Femur (tissue), 1 donor: ENCODE results near the gene SCNM1.
A peak's percentile ranks its signal among the peaks of the same experiment; 100 is the strongest.

ENCODE experiments used
- DNase-seq: peaks from one replicate; pipeline ENCODE4 v3.0.0-alpha.2; 2017

SCNM1 gene, protein sequence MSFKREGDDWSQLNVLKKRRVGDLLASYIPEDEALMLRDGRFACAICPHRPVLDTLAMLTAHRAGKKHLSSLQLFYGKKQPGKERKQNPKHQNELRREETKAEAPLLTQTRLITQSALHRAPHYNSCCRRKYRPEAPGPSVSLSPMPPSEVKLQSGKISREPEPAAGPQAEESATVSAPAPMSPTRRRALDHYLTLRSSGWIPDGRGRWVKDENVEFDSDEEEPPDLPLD

DNA sequence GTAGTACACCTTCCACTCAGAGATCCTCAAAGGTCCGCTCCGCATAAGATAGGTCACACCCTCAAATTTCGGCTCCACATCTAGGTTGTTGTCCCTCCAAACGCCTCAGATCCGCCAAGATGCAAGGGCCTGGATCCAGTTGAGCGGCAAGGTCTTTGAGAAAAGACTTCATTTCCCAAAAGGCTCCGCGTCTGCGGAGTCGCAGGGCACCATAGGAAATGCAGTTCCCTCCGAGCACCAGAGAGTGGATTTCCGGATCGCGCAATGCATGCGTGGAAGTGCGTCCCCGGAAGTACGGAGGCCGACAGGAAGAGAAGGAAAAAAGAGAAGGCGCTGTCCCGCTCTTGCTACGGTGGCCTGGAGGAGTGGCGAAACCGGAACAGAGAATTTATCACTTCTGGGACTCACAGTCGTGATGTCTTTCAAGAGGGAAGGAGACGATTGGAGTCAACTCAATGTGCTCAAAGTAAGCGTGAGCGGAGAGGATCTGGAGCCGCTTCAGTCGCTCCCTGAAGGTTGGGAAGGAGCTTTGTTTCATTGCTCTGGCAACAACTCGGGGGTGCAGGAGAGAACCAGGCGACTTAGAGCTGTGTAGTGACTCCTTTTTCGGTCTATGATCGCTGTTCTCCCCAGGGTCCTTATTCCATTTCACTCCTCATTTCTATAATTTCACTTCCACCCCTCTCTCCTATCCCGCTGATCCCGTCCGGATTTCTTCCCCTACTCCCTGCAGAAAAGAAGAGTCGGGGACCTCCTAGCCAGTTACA lies at the start of gene SCNM1, which contains the start of gene LYSMD1:
Gene SCNM1, plus strand, starts transcription at position 407 of the 767 bp plus-strand sequence. Its CDS starts 9 bp downstream, at position 416.
Gene LYSMD1, minus strand, starts transcription at position 165 of the 767 bp plus-strand sequence. CDS start 644 bp downstream, outside the sequence.
- peak; percentile 99 for DNase-seq

- no peak for DNase-seq
Observed at GRCh38 chr1:151124763-151125403, 41.1 kb upstream of the SCNM1 start.

GRCh38 chr1:151128800-151129199 lies 37.1 kb upstream of the SCNM1 start:
- no peak for DNase-seq

DNA sequence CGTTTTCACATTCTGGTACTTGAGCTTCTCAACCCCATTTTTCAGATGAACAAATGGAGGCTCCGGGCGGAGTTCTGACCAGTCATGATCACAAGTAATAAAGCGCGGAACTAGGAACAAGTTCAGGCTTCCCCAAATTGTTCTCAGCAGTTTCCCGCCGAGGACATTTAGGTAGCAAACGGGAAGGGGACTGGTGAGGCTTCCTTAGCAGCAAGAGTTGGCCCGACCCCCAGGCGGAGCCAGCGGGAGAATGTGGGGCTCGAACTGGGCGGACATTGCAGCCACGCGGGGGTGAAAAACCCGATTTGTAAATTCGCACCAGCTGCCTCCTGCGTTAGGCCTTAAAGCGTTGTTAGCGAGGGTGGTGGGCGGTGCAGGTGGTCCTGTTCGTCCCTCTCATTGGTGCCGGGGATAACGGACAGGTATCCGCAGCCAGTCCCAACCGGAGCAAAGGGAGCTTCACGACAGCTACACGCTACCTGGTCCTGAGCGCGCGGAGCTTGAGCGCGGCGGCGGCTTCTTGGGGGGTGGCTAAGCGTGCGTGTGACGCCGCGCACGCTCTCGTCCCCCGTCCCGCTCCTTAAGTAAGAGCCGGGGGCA lies 34.9 kb upstream of the SCNM1 start:
- peak; percentile 94 for DNase-seq

- peak; percentile 62 for DNase-seq
Observed at GRCh38 chr1:151131701-151132334, 34.1 kb upstream of the SCNM1 start.

DNA sequence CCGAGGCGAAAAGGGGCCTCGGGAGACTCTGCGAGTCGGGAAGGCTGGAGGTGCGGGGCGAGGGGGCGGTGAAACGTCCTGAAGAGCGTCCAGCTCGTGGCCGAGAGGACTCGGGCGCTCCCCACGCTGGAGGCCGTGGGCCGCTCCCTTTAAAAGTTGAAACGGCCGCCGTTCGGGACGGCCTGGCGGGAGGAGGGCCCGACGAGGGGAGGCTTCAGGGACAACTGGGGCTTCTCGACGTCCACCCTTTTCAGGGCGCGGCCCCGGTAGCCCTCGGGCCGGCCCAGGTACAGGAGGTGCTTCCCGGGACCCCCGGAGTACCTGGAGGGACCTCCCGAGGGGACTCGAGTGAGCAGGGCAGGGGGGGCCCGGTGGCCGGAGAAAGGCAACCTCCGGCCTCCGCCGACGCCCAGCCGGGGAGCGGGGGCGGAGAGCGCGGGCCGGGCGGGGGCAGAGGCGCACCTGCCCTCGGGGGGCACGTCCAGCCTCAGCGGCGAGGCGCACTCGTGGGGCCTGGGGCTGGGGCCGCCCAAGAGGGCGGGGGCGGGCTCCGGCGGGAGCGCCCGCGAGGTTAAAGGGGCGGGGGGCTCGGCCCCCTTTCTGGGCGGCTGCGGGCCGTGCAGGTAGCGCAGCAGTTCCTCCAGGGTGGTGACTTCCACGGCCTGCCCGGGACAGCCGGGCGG lies 33.5 kb upstream of the SCNM1 start:
- DNase-seq, result no peak

DNA sequence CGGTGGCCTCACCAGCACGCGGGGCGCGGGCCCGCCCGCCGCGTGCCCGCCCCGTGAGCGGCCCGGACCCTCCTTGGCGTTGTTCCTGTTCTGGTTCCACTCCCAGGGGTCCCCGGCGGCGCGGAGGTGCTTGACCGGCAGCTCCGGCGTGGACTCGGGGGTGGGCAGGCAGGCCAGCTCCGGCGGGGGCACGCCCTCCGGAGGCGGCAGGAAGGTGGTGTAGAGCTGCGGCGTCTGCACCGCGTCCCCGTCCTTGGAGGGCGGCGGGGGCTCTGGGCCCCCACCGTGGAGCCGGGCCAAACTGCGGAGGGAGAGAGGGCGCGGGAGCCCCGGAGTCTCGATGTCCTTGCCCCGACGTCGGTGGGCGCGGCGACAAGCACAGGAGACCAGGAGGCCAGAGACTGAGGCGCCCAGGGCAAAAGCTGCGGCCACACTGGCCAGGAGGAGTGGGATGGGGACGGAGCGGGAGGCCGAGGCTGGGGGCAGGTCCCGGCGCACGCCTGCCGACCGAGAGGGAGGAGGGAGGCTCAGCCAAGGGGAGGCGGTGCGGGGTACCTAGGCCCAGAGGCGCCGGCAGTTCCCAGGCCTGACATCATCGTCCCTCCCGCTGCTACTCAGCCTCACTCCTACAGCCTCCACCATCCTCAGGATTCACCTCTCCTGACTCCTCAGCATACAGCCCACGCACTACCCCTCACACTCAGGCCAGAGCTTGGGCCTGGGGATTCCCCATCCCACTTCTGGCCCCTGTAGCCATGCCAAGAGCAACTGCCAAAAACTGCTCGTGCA lies 32.7 kb upstream of the SCNM1 start:
- peak; percentile 57 for DNase-seq

DNA sequence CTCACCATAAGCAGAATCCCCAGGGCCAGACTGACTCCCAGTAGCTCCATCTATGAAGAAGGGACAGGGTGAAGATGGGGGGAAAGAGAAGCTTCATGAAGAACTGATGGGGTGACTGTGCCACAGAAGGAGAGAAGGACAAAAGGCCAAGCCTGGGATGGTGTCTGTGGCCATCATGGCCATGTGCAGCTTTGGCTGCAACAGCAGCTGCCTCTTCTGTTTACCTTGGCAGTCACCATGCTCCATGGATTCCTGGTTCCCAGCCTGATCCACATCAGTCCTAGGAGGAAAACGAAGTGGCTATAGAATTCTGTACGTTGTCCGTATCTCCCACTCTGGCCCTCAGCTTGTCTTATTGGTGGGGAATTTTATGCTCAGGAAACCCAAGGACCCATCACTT lies 31.5 kb upstream of the SCNM1 start:
- DNase-seq, result no peak

DNA sequence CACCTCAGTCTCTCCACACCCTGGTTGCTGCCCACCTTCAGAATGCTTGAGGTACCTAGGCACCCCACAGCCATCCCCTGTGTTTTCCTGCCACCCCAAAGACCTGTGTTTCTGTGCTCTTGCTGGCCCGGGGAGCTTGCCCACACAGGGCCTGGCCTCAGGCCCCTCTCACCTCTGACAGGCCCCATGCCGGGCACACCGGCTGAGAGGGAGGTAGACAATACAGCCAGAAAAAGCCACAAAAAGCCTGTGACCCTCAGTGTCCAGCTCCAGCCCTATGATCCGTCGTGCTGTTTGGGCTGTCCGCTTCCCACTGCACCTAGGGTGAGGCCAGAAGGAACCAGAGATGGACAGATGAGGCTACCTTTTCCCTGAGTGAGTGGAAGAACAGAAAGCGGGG lies 31.0 kb upstream of the SCNM1 start:
- no peak for DNase-seq

GRCh38 chr1:151135433-151136385 lies 30.2 kb upstream of the SCNM1 start:
- no peak for DNase-seq

- DNase-seq, result no peak
Observed at GRCh38 chr1:151137789-151138188, 28.2 kb upstream of the SCNM1 start.

GRCh38 chr1:151142411-151143056 lies 23.4 kb upstream of the SCNM1 start:
- peak; percentile 62 for DNase-seq

- peak; percentile 57 for DNase-seq
Observed at GRCh38 chr1:151143057-151143435, 22.9 kb upstream of the SCNM1 start.

- DNase-seq, result no peak
Observed at GRCh38 chr1:151143986-151144385, 22.0 kb upstream of the SCNM1 start.

DNA sequence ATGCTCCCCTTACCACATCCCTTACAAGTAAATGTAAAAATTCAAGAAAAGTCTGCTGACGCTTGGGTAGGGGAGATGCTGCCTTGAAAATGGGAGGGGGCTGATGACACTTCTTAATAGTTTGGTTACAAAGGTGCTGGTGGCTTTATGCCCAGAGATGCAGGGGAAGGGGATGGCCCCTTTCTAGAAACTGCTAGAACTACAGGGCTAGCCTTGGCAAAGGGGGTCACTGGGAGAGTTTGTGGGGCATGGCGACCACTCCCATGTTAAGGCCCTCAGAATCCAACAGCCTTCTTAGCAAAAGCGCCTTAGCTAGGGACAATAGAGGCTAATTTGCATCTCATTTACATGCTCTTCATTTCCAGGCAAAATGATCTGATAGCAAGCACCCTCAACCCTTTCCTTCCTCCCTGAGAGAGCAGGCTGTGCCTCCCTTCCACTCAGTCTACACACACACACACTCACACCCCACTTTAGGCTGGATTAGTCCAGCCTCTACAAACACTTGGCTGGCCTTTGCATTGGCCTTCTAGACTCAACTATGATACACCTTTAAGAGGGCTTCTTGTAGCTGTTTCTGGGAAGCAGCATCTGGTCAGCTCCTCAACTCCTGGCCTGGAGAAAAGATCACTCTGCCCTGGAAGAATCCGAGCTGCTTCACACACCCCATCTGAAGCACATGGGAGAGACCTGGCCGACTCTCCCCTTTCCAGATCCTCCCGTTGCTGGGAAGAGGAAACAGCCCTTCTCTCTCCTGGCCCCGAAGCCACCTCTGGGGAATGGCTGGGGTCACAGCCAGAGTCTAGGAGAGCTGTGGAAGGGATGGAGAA lies 21.3 kb upstream of the SCNM1 start:
- DNase-seq, result peak; percentile 72

GRCh38 chr1:151145304-151146071 lies 20.5 kb upstream of the SCNM1 start:
- DNase-seq, result peak; percentile 66

DNA sequence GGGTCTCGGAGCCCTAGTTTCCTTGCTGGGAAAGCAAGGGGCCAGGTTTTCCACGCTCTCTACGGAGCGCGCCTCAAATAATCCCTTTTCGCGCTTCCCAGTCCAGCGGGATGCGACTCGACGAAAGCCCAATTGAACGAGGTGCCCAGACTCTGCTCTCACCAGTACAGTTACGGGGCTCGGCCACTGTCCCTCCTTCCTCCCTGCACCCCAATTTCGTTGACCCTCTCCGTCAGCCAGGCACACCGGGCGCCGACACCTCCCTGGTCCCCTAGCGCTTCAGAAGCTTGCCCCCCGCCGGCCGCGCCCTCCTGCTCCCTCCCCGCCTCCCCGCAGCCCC lies 19.9 kb upstream of the SCNM1 start:
- no peak for DNase-seq
